ENCODE data around the gene PACRG. TPM values are rescaled to one million over a fixed set of nuclear protein-coding genes. Genes with fewer than 3 reads are reported as not detected.

The PACRG gene
- total and polyA plus RNA-seq, 2 experiments from 2014 or later: 0.17 to 0.68 TPM

GRCh38 chr6:163321717-163322116 is 593.9 kb downstream of the PACRG start (continued):
- TF ChIP-seq ETS1 (IDR thresholded peaks at IDR 0.05) (no peak), POLR2AphosphoS5 (IDR thresholded peaks at IDR 0.05; ENCODE audit: low read depth) (no peak)

GRCh38 chr6:163323274-163323673 is 595.5 kb downstream of the PACRG start:
- Histone ChIP-seq H4K20me1 (replicated peaks; ENCODE audit: insufficient read depth) (no peaks in the 10 kb centered on the region), H3K27me3 (ENCODE audit: insufficient read depth) (no peaks in the 10 kb centered on the region), H2AFZ (no peak overlapping the region), H3K27ac (ENCODE audit: low read depth) (no peak overlapping the region), H3K79me2 (replicated peaks; ENCODE audit: insufficient read depth) (no peaks in the 10 kb centered on the region), H3K9me2 (ENCODE audit: insufficient read depth) (no peaks in the 10 kb centered on the region), H3K4me2 (no peak overlapping the region), H3F3A (replicated peaks; ENCODE audit: low read depth) (no peaks in the 10 kb centered on the region), H3K36me3 (ENCODE audit: insufficient read depth) (no peaks in the 10 kb centered on the region), H3K4me1 (ENCODE audit: insufficient read depth) (no peaks in the 10 kb centered on the region), H3K4me3 (no peak overlapping the region)
- Mint-ChIP-seq H3K4me1 (no peaks in the 10 kb centered on the region; the same call in 2 of the 3 replicates), H3K27ac (no peak overlapping the region), H3K27me3 (ENCODE audit: insufficient read depth, low read depth, poor library complexity) (peaks cover 1% of the 10 kb centered on the region), H3K36me3 (ENCODE audit: low read depth) (peaks cover 3% of the 10 kb centered on the region; the same call in 1 of the 3 replicates), H3K9me3 (peaks cover 4% of the 10 kb centered on the region; the same call in 1 of the 3 replicates), H3K4me3 (no peak overlapping the region)
- DNase-seq (ENCODE audit: low spot score) (no peak), ATAC-seq (no peak)
- no peak for TF ChIP-seq POLR2AphosphoS5 (IDR thresholded peaks at IDR 0.05; ENCODE audit: low read depth)
- TF ChIP-seq CREB1 (CRISPR knock-in tag; IDR thresholded peaks at IDR 0.05; ENCODE audit: low read depth): no peak
- TF ChIP-seq ZNF114 (CRISPR knock-in tag; IDR thresholded peaks at IDR 0.05): no peak
- no peak for TF ChIP-seq NANOG (IDR thresholded peaks at IDR 0.05; ENCODE audit: borderline replicate concordance)
- TF ChIP-seq, protein P1, sequence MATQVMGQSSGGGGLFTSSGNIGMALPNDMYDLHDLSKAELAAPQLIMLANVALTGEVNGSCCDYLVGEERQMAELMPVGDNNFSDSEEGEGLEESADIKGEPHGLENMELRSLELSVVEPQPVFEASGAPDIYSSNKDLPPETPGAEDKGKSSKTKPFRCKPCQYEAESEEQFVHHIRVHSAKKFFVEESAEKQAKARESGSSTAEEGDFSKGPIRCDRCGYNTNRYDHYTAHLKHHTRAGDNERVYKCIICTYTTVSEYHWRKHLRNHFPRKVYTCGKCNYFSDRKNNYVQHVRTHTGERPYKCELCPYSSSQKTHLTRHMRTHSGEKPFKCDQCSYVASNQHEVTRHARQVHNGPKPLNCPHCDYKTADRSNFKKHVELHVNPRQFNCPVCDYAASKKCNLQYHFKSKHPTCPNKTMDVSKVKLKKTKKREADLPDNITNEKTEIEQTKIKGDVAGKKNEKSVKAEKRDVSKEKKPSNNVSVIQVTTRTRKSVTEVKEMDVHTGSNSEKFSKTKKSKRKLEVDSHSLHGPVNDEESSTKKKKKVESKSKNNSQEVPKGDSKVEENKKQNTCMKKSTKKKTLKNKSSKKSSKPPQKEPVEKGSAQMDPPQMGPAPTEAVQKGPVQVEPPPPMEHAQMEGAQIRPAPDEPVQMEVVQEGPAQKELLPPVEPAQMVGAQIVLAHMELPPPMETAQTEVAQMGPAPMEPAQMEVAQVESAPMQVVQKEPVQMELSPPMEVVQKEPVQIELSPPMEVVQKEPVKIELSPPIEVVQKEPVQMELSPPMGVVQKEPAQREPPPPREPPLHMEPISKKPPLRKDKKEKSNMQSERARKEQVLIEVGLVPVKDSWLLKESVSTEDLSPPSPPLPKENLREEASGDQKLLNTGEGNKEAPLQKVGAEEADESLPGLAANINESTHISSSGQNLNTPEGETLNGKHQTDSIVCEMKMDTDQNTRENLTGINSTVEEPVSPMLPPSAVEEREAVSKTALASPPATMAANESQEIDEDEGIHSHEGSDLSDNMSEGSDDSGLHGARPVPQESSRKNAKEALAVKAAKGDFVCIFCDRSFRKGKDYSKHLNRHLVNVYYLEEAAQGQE (IDR thresholded peaks at IDR 0.05; ENCODE audit: unreplicated experiment): no peak
- no peak for TF ChIP-seq JUNB (IDR thresholded peaks at IDR 0.05; ENCODE audit: unreplicated experiment)
- TF ChIP-seq ETS1 (IDR thresholded peaks at IDR 0.05): no peak
- no peak for TF ChIP-seq CTCF (conservative IDR thresholded peaks at IDR 0.05; ENCODE audit: low read depth in 2 of 2)
- TF ChIP-seq EZH2 (IDR thresholded peaks at IDR 0.05; ENCODE audit: low read depth, unreplicated experiment): no peak
- TF ChIP-seq, protein P2, sequence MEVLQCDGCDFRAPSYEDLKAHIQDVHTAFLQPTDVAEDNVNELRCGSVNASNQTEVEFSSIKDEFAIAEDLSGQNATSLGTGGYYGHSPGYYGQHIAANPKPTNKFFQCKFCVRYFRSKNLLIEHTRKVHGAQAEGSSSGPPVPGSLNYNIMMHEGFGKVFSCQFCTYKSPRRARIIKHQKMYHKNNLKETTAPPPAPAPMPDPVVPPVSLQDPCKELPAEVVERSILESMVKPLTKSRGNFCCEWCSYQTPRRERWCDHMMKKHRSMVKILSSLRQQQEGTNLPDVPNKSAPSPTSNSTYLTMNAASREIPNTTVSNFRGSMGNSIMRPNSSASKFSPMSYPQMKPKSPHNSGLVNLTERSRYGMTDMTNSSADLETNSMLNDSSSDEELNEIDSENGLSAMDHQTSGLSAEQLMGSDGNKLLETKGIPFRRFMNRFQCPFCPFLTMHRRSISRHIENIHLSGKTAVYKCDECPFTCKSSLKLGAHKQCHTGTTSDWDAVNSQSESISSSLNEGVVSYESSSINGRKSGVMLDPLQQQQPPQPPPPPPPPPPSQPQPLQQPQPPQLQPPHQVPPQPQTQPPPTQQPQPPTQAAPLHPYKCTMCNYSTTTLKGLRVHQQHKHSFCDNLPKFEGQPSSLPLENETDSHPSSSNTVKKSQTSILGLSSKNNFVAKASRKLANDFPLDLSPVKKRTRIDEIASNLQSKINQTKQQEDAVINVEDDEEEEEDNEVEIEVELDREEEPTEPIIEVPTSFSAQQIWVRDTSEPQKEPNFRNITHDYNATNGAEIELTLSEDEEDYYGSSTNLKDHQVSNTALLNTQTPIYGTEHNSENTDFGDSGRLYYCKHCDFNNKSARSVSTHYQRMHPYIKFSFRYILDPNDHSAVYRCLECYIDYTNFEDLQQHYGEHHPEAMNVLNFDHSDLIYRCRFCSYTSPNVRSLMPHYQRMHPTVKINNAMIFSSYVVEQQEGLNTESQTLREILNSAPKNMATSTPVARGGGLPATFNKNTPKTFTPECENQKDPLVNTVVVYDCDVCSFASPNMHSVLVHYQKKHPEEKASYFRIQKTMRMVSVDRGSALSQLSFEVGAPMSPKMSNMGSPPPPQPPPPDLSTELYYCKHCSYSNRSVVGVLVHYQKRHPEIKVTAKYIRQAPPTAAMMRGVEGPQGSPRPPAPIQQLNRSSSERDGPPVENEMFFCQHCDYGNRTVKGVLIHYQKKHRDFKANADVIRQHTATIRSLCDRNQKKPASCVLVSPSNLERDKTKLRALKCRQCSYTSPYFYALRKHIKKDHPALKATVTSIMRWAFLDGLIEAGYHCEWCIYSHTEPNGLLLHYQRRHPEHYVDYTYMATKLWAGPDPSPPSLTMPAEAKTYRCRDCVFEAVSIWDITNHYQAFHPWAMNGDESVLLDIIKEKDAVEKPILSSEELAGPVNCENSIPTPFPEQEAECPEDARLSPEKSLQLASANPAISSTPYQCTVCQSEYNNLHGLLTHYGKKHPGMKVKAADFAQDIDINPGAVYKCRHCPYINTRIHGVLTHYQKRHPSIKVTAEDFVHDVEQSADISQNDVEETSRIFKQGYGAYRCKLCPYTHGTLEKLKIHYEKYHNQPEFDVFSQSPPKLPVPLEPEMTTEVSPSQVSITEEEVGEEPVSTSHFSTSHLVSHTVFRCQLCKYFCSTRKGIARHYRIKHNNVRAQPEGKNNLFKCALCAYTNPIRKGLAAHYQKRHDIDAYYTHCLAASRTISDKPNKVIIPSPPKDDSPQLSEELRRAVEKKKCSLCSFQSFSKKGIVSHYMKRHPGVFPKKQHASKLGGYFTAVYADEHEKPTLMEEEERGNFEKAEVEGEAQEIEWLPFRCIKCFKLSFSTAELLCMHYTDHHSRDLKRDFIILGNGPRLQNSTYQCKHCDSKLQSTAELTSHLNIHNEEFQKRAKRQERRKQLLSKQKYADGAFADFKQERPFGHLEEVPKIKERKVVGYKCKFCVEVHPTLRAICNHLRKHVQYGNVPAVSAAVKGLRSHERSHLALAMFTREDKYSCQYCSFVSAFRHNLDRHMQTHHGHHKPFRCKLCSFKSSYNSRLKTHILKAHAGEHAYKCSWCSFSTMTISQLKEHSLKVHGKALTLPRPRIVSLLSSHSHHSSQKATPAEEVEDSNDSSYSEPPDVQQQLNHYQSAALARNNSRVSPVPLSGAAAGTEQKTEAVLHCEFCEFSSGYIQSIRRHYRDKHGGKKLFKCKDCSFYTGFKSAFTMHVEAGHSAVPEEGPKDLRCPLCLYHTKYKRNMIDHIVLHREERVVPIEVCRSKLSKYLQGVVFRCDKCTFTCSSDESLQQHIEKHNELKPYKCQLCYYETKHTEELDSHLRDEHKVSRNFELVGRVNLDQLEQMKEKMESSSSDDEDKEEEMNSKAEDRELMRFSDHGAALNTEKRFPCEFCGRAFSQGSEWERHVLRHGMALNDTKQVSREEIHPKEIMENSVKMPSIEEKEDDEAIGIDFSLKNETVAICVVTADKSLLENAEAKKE (CRISPR knock-in tag; IDR thresholded peaks at IDR 0.05): no peak
- no peak for TF ChIP-seq ZNF331 (CRISPR knock-in tag; IDR thresholded peaks at IDR 0.05; ENCODE audit: low read depth)
